ACC112 (cell line): ENCODE measurements around the gene KIF14.
"Not testable (repeated sequence)": the region's sequence is repeated elsewhere in the genome, so short reads cannot be mapped to it uniquely, and the experiment has no call there.

Source experiments
- H2AFZ ChIP-seq: fragments of 200-600 bp; sonication (generic); one replicate; pipeline ENCODE4 v1.6.0; 2017; ENCODE audit warnings: antibody characterized with exemption, low read length; ENCODE audit not compliant: unreplicated experiment
- H3K27ac ChIP-seq: fragments of 200-600 bp; sonication (generic); 2 replicates; pipeline ENCODE4 v1.5.1; 2014; ENCODE audit warnings: low read depth, mild to moderate bottlenecking, antibody characterized with exemption, low read length, moderate library complexity
- H3K27me3 ChIP-seq: fragments of 200-600 bp; sonication (generic); 2 replicates; pipeline ENCODE4 v1.6.1; 2014; ENCODE audit warnings: mild to moderate bottlenecking, antibody characterized with exemption, low read length, moderate library complexity, mixed read lengths; ENCODE audit not compliant: insufficient read depth
- H3K36me3 ChIP-seq: fragments of 200-600 bp; sonication (generic); 2 replicates; pipeline ENCODE4 v1.6.1; 2016; ENCODE audit warnings: mild to moderate bottlenecking, antibody characterized with exemption, low read length, moderate library complexity, mixed read lengths; ENCODE audit not compliant: insufficient read depth
- H3K4me1 ChIP-seq: fragments of 200-600 bp; sonication (generic); one replicate; pipeline ENCODE4 v1.6.1; 2016; ENCODE audit warnings: low read length, mixed read lengths; ENCODE audit not compliant: insufficient read depth, unreplicated experiment, control insufficient read depth
- H3K4me3 ChIP-seq: fragments of 200-600 bp; sonication (generic); 2 replicates; pipeline ENCODE4 v1.5.1; 2014; ENCODE audit warnings: mild to moderate bottlenecking, low read depth, low read length
- H3K79me2 ChIP-seq: fragments of 200-600 bp; sonication (generic); one replicate; pipeline ENCODE4 v1.6.0; 2016; ENCODE audit warnings: low read length; ENCODE audit not compliant: control insufficient read depth, unreplicated experiment, insufficient read depth

The KIF14 gene

GRCh38 chr1:200602632-200603031 lies 17.9 kb downstream of the KIF14 start:
- no peaks in the 10 kb centered on the region for H3K27me3 ChIP-seq
- no peak overlapping the region for H3K4me3 ChIP-seq
- no peaks in the 10 kb centered on the region for H3K79me2 ChIP-seq
- no peak overlapping the region for H3K27ac ChIP-seq
- H3K4me1 ChIP-seq: no peaks in the 10 kb centered on the region
- H2AFZ ChIP-seq: no peak overlapping the region
- peaks cover 18% of the 10 kb centered on the region for H3K36me3 ChIP-seq

- no peak overlapping the region for H3K27ac ChIP-seq
- no peaks in the 10 kb centered on the region for H3K27me3 ChIP-seq
- H3K36me3 ChIP-seq: 0 out of 2 replicates have a peak, but pooled peaks cover 5% of the 10 kb centered on the region
- H2AFZ ChIP-seq: no peak overlapping the region
- H3K4me1 ChIP-seq: no peaks in the 10 kb centered on the region
- H3K79me2 ChIP-seq: no peaks in the 10 kb centered on the region
- H3K4me3 ChIP-seq: no peak overlapping the region
Observed at GRCh38 chr1:200590001-200590400, 30.6 kb downstream of the KIF14 start.

GRCh38 chr1:200588698-200589097 lies 31.9 kb downstream of the KIF14 start:
- Histone ChIP-seq H3K27me3 (no peaks in the 10 kb centered on the region), H2AFZ (no peak overlapping the region), H3K36me3 (0 out of 2 replicates have a peak, but pooled peaks cover 11% of the 10 kb centered on the region), H3K79me2 (no peaks in the 10 kb centered on the region), H3K4me1 (no peaks in the 10 kb centered on the region), H3K27ac (no peak overlapping the region), H3K4me3 (no peak overlapping the region)

GRCh38 chr1:200564319-200564718 lies 56.2 kb downstream of the KIF14 start:
- Histone ChIP-seq H3K27ac (no peak overlapping the region), H3K4me3 (no peak overlapping the region), H3K27me3 (no peaks in the 10 kb centered on the region), H2AFZ (no peak overlapping the region), H3K79me2 (no peaks in the 10 kb centered on the region), H3K36me3 (0 out of 2 replicates have a peak, but pooled peaks cover under 1% of the 10 kb centered on the region), H3K4me1 (no peaks in the 10 kb centered on the region)

- H3K36me3 ChIP-seq: no peaks in the 10 kb centered on the region; the same call in 1 of the 2 replicates
- H2AFZ ChIP-seq: no peak overlapping the region
- H3K79me2 ChIP-seq: no peaks in the 10 kb centered on the region
- no peak overlapping the region for H3K27ac ChIP-seq
- no peak overlapping the region for H3K4me3 ChIP-seq
- no peaks in the 10 kb centered on the region for H3K4me1 ChIP-seq
- H3K27me3 ChIP-seq: no peaks in the 10 kb centered on the region
Observed at GRCh38 chr1:200561856-200562214, 58.7 kb downstream of the KIF14 start.

GRCh38 chr1:200558866-200559459 lies 61.6 kb downstream of the KIF14 start:
- Histone ChIP-seq H3K4me1 (no peaks in the 10 kb centered on the region), H3K4me3 (no peak overlapping the region), H3K36me3 (no peaks in the 10 kb centered on the region; the same call in 1 of the 2 replicates), H3K27me3 (no peaks in the 10 kb centered on the region), H2AFZ (no peak overlapping the region), H3K79me2 (no peaks in the 10 kb centered on the region), H3K27ac (no peak overlapping the region)

GRCh38 chr1:200556002-200556401 lies 64.5 kb downstream of the KIF14 start:
- Histone ChIP-seq H2AFZ (no peak overlapping the region), H3K27ac (no peak overlapping the region), H3K36me3 (peaks cover 4% of the 10 kb centered on the region), H3K4me1 (no peaks in the 10 kb centered on the region), H3K4me3 (no peak overlapping the region), H3K27me3 (no peaks in the 10 kb centered on the region), H3K79me2 (no peaks in the 10 kb centered on the region)

- not testable (repeated sequence) for H3K27ac ChIP-seq, H3K27me3 ChIP-seq, H3K4me1 ChIP-seq, H2AFZ ChIP-seq, H3K79me2 ChIP-seq, H3K36me3 ChIP-seq, H3K4me3 ChIP-seq
Observed at GRCh38 chr1:200552737-200553136, 67.8 kb downstream of the KIF14 start.

GRCh38 chr1:200550367-200550766 lies 70.2 kb downstream of the KIF14 start:
- H3K4me1 ChIP-seq: peaks cover 8% of the 10 kb centered on the region
- peaks cover 4% of the 10 kb centered on the region; the same call in 1 of the 2 replicates for H3K36me3 ChIP-seq
- no peaks in the 10 kb centered on the region for H3K79me2 ChIP-seq
- no peak overlapping the region for H3K27ac ChIP-seq
- H3K27me3 ChIP-seq: no peaks in the 10 kb centered on the region
- H2AFZ ChIP-seq: no peak overlapping the region
- H3K4me3 ChIP-seq: no peak overlapping the region

GRCh38 chr1:200547386-200547785 lies 73.2 kb downstream of the KIF14 start:
- no peaks in the 10 kb centered on the region for H3K27me3 ChIP-seq
- H3K4me3 ChIP-seq: no peak overlapping the region

GRCh38 chr1:200546577-200546976 lies 74.0 kb downstream of the KIF14 start:
- Histone ChIP-seq H3K4me3 (no peak overlapping the region), H3K27me3 (no peaks in the 10 kb centered on the region), H3K27ac (no peak overlapping the region), H2AFZ (no peak overlapping the region), H3K4me1 (peaks cover 8% of the 10 kb centered on the region), H3K36me3 (no peaks in the 10 kb centered on the region), H3K79me2 (no peaks in the 10 kb centered on the region)

More at GRCh38 chr1:200547386-200547785, 73.2 kb downstream of the KIF14 start:
- Histone ChIP-seq H3K36me3 (no peaks in the 10 kb centered on the region), H3K79me2 (no peaks in the 10 kb centered on the region), H3K4me1 (peaks cover 8% of the 10 kb centered on the region), H3K27ac (no peak overlapping the region), H2AFZ (no peak overlapping the region)
